ENCODE measurements around the gene PSMD1. TPM values are rescaled to one million over a fixed set of nuclear protein-coding genes. Genes with fewer than 3 reads are reported as not detected.

Gene PSMD1
- total RNA-seq, 1 donor from 2014 or later, result 87.3 TPM

DNA sequence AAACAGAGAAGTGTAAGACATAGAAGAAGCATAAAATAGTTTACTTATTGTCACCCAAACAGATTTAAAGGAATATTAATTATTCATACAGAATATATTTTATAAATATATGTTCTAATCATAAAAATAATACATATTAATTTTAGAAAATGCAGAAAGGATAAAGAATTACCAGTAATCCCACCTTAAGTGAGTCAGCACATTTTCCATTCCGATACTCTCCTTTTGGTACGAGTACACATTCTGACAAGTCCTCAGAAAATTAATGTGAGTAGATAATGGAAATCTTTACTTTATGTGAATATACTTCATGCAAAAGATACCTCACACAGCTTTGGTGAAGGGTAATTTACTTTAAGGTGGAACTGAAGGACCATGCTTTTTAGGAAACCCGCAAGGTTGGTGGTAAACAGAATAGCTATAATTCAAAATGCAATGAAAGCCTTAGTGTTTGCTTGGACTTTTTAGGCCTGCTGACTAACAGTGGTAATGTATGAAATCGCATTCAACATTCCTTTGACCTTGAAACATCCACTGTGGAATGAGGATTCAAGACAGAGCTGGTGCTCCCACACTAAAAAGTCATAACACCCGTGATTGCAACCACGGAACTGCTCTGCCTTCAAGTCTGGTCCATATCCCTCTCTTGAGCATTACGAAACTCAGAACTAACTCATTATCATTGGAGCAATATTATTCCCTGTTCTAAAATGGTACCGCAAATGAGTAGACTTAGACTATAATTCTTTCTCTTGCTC, 96.3 kb downstream of the PSMD1 start:
- TF ChIP-seq, protein P1, sequence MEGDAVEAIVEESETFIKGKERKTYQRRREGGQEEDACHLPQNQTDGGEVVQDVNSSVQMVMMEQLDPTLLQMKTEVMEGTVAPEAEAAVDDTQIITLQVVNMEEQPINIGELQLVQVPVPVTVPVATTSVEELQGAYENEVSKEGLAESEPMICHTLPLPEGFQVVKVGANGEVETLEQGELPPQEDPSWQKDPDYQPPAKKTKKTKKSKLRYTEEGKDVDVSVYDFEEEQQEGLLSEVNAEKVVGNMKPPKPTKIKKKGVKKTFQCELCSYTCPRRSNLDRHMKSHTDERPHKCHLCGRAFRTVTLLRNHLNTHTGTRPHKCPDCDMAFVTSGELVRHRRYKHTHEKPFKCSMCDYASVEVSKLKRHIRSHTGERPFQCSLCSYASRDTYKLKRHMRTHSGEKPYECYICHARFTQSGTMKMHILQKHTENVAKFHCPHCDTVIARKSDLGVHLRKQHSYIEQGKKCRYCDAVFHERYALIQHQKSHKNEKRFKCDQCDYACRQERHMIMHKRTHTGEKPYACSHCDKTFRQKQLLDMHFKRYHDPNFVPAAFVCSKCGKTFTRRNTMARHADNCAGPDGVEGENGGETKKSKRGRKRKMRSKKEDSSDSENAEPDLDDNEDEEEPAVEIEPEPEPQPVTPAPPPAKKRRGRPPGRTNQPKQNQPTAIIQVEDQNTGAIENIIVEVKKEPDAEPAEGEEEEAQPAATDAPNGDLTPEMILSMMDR (conservative IDR thresholded peaks at IDR 0.05; ENCODE audit: low read depth, low read length), result no peak
- no peak for DNase-seq (ENCODE audit: low read depth)
- H3K4me3 ChIP-seq (ENCODE audit: low read depth, low read length), result no peak overlapping the region

DNA sequence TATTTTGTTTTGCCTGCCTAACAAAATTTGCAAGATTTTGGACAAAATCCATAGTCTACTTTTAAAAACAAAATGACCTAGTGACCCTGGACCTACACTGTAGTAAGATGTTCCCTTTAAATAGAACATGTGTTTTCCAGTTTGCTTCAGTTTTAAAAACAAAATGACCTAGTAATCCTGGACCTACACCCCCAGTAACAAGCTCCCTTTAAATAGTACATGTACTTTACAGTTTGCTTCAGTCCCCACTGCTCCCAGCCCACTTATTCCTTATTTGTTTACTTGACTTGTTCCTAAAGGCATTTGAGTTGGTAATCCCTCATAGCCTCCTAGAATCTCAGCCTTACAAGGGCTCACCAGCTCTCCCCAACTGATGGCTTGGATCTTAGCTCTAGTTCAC, 102.6 kb downstream of the PSMD1 start:
- H3K4me3 ChIP-seq (ENCODE audit: low read depth, low read length), result no peak overlapping the region
- DNase-seq (ENCODE audit: low read depth), result no peak
- TF ChIP-seq, protein P1 (conservative IDR thresholded peaks at IDR 0.05; ENCODE audit: low read depth, low read length), result no peak

DNA sequence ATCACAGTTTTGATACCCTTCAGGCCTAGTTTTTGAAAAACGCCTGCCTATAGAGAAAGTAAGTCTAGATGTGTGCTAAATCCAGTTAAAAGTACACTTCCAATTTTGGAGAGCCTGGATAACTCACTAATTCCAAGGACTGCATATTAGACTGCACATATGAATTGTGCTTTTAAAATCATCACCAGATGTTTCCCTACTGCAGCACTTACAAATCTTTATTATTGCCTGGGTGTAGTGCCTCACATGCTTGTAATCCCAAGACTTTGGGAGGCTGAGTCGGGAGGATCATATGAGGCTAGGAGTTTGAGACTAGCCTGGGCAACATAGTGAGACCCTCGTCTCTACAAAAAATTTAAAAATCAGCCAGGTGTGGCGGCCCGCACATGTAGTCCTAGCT, 104.0 kb downstream of the PSMD1 start:
- no peak overlapping the region for H3K4me3 ChIP-seq (ENCODE audit: low read depth, low read length)
- TF ChIP-seq, protein P1 (conservative IDR thresholded peaks at IDR 0.05; ENCODE audit: low read depth, low read length), result no peak
- no peak for DNase-seq (ENCODE audit: low read depth)

- TF ChIP-seq, protein P1 (conservative IDR thresholded peaks at IDR 0.05; ENCODE audit: low read depth, low read length), result no peak
- DNase-seq (ENCODE audit: low read depth), result no peak
- no peak overlapping the region for H3K4me3 ChIP-seq (ENCODE audit: low read depth, low read length)
Measured at GRCh38 chr2:231161252-231161839, 104.7 kb downstream of the PSMD1 start.

DNA sequence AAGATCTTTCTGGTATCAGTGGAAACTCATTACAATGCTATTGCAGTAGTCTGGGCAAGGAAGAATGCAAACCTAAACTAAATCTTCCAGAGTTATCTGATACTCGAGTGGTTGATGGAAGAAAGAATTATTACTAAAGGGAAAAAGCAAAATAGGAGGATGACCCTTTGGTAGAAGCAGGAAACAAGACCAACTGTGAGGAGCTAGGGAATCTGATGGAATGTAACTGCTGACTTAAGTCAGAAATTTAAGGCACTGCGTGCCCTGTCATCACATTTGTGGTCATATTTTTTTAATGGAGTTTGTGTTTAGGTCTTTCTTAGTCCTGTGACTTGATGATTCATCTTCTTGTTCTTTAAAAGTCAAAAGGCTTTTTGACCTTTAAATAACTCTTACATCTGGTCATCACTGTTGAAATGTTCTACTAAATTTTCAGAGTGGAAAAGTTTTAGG, 105.2 kb downstream of the PSMD1 start:
- DNase-seq (ENCODE audit: low read depth), result peak; percentile 96
- H3K4me3 ChIP-seq (ENCODE audit: low read depth, low read length), result no peak overlapping the region
- TF ChIP-seq, protein P1 (conservative IDR thresholded peaks at IDR 0.05; ENCODE audit: low read depth, low read length), result no peak

- TF ChIP-seq, protein P1 (conservative IDR thresholded peaks at IDR 0.05; ENCODE audit: low read depth, low read length), result no peak
- DNase-seq (ENCODE audit: low read depth), result no peak
- H3K4me3 ChIP-seq (ENCODE audit: low read depth, low read length), result no peak overlapping the region
Measured at GRCh38 chr2:231163011-231163410, 106.3 kb downstream of the PSMD1 start.

Data from epithelial cell of proximal tubule (primary cell).